Hindlimb muscle (tissue), 1 donor: ENCODE results near the gene MYO5A. TPM values are rescaled to one million over a fixed set of nuclear protein-coding genes. Genes with fewer than 3 reads are reported as not detected.
A peak's percentile ranks its signal among the peaks of the same experiment; 100 is the strongest.
"Not testable (repeated sequence)": the region's sequence is repeated elsewhere in the genome, so short reads cannot be mapped to it uniquely, and the experiment has no call there.

Experiments used
- DNase-seq: peaks from one replicate; pipeline ENCODE4 v3.0.0-alpha.2; 2013
- polyA plus RNA-seq: library from polyadenylated mRNA; unstranded; fragments of 120-200 nt; gene quantifications from one replicate; pipeline ENCODE4 v1.2.1, GENCODE V29; 2013; ENCODE audit not compliant: insufficient read length

Gene MYO5A
- polyA plus RNA-seq, 1 donor, result 7.0 TPM

- DNase-seq, result no peak
These were observed 24.7 kb downstream of the MYO5A start for GRCh38 chr15:52503788-52504496.

- DNase-seq, result no peak
These were observed 26.1 kb downstream of the MYO5A start for GRCh38 chr15:52502608-52503007.

GRCh38 chr15:52499506-52499905 is 29.2 kb downstream of the MYO5A start:
- DNase-seq, result no peak

GRCh38 chr15:52498706-52499105 is 30.0 kb downstream of the MYO5A start:
- DNase-seq, result no peak

GRCh38 chr15:52496776-52497470 is 31.8 kb downstream of the MYO5A start:
- DNase-seq, result no peak

- DNase-seq, result no peak
These were observed 32.5 kb downstream of the MYO5A start for GRCh38 chr15:52496175-52496574.

- no peak for DNase-seq
These were observed 33.6 kb downstream of the MYO5A start for GRCh38 chr15:52495125-52495524.

GRCh38 chr15:52493968-52494367 is 34.7 kb downstream of the MYO5A start:
- no peak for DNase-seq

GRCh38 chr15:52492132-52492531 is 36.5 kb downstream of the MYO5A start:
- DNase-seq, result no peak

- DNase-seq, result no peak
These were observed 37.2 kb downstream of the MYO5A start for GRCh38 chr15:52491472-52491871.

- not testable (repeated sequence) for DNase-seq
These were observed 39.2 kb downstream of the MYO5A start for GRCh38 chr15:52489430-52489829.

- DNase-seq, result no peak
These were observed 39.9 kb downstream of the MYO5A start for GRCh38 chr15:52488830-52489229.

GRCh38 chr15:52486003-52486996 is 42.4 kb downstream of the MYO5A start:
- no peak for DNase-seq

GRCh38 chr15:52485290-52485689 is 43.4 kb downstream of the MYO5A start:
- no peak for DNase-seq

GRCh38 chr15:52483707-52484106 is 45.0 kb downstream of the MYO5A start:
- no peak for DNase-seq

GRCh38 chr15:52481915-52482314 is 46.8 kb downstream of the MYO5A start:
- no peak for DNase-seq

GRCh38 chr15:52480990-52481389 is 47.7 kb downstream of the MYO5A start:
- no peak for DNase-seq

GRCh38 chr15:52466716-52467115 is 62.0 kb downstream of the MYO5A start:
- DNase-seq, result no peak

GRCh38 chr15:52466134-52466701 is 62.5 kb downstream of the MYO5A start:
- DNase-seq, result peak; percentile 18

- no peak for DNase-seq
These were observed 64.2 kb downstream of the MYO5A start for GRCh38 chr15:52464478-52464877.

GRCh38 chr15:52464040-52464439 is 64.6 kb downstream of the MYO5A start:
- no peak for DNase-seq

- no peak for DNase-seq
These were observed 65.0 kb downstream of the MYO5A start for GRCh38 chr15:52463638-52464037.
